ENCODE results near the gene PACSIN1.

Gene PACSIN1

GRCh38 chr6:34522761-34523160 lies 56.9 kb downstream of the PACSIN1 start:
- H3K27me3 ChIP-seq (ENCODE audit: low read length), result no peaks in the 10 kb centered on the region
- no peak overlapping the region for H3K9ac ChIP-seq (ENCODE audit: low read length)
- H3K27ac ChIP-seq (ENCODE audit: low read depth, low read length), result no peak overlapping the region
- H3K36me3 ChIP-seq (ENCODE audit: low read length), result no peaks in the 10 kb centered on the region
- H3K79me2 ChIP-seq (ENCODE audit: insufficient read depth, low read length), result no peaks in the 10 kb centered on the region
- no peaks in the 10 kb centered on the region for H4K20me1 ChIP-seq (ENCODE audit: low read depth, low read length)
- TF ChIP-seq EZH2phosphoT487 (conservative IDR thresholded peaks at IDR 0.05; ENCODE audit: low read length) (no peak), CTCF (IDR thresholded peaks at IDR 0.05; ENCODE audit: insufficient read depth, low read length, poor library complexity, severe bottlenecking) (no peak)
- no peak overlapping the region for H3K4me3 ChIP-seq (ENCODE audit: insufficient read depth, low read length, poor library complexity, severe bottlenecking)
- no peaks in the 10 kb centered on the region for H3K9me3 ChIP-seq (ENCODE audit: insufficient read depth, low read length)
- H2AFZ ChIP-seq (ENCODE audit: low read depth, low read length, severe bottlenecking), result no peak overlapping the region
- no peaks in the 10 kb centered on the region for H3F3A ChIP-seq (ENCODE audit: insufficient read depth)
- H3K9me2 ChIP-seq (replicated peaks; ENCODE audit: insufficient read depth, low read length), result no peaks in the 10 kb centered on the region
- no peak overlapping the region for H3K4me2 ChIP-seq (ENCODE audit: low read depth, low read length, poor library complexity, severe bottlenecking)

- Histone ChIP-seq H2AFZ (ENCODE audit: low read depth, low read length, severe bottlenecking) (no peak overlapping the region), H3K9me3 (ENCODE audit: insufficient read depth, low read length) (no peaks in the 10 kb centered on the region), H4K20me1 (ENCODE audit: low read depth, low read length) (no peaks in the 10 kb centered on the region), H3F3A (ENCODE audit: insufficient read depth) (no peaks in the 10 kb centered on the region), H3K27ac (ENCODE audit: low read depth, low read length) (no peak overlapping the region), H3K4me3 (ENCODE audit: insufficient read depth, low read length, poor library complexity, severe bottlenecking) (no peak overlapping the region), H3K36me3 (ENCODE audit: low read length) (no peaks in the 10 kb centered on the region), H3K79me2 (ENCODE audit: insufficient read depth, low read length) (no peaks in the 10 kb centered on the region), H3K27me3 (ENCODE audit: low read length) (no peaks in the 10 kb centered on the region), H3K9ac (ENCODE audit: low read length) (no peak overlapping the region), H3K9me2 (replicated peaks; ENCODE audit: insufficient read depth, low read length) (no peaks in the 10 kb centered on the region), H3K4me2 (ENCODE audit: low read depth, low read length, poor library complexity, severe bottlenecking) (no peak overlapping the region)
- no peak for TF ChIP-seq EZH2phosphoT487 (conservative IDR thresholded peaks at IDR 0.05; ENCODE audit: low read length)
- TF ChIP-seq CTCF (IDR thresholded peaks at IDR 0.05; ENCODE audit: insufficient read depth, low read length, poor library complexity, severe bottlenecking), result no peak
Measured at GRCh38 chr6:34523441-34524206, 57.7 kb downstream of the PACSIN1 start.

- H3F3A ChIP-seq (ENCODE audit: insufficient read depth), result no peaks in the 10 kb centered on the region
- no peaks in the 10 kb centered on the region for H3K27me3 ChIP-seq (ENCODE audit: low read length)
- no peaks in the 10 kb centered on the region for H3K36me3 ChIP-seq (ENCODE audit: low read length)
- H3K79me2 ChIP-seq (ENCODE audit: insufficient read depth, low read length), result no peaks in the 10 kb centered on the region
- no peak overlapping the region for H3K27ac ChIP-seq (ENCODE audit: low read depth, low read length)
- H3K4me2 ChIP-seq (ENCODE audit: low read depth, low read length, poor library complexity, severe bottlenecking), result no peak overlapping the region
- no peak overlapping the region for H3K9ac ChIP-seq (ENCODE audit: low read length)
- no peak overlapping the region for H3K4me3 ChIP-seq (ENCODE audit: insufficient read depth, low read length, poor library complexity, severe bottlenecking)
- TF ChIP-seq CTCF (IDR thresholded peaks at IDR 0.05; ENCODE audit: insufficient read depth, low read length, poor library complexity, severe bottlenecking), result no peak
- TF ChIP-seq EZH2phosphoT487 (conservative IDR thresholded peaks at IDR 0.05; ENCODE audit: low read length), result no peak
- H4K20me1 ChIP-seq (ENCODE audit: low read depth, low read length), result no peaks in the 10 kb centered on the region
- H2AFZ ChIP-seq (ENCODE audit: low read depth, low read length, severe bottlenecking), result no peak overlapping the region
- H3K9me3 ChIP-seq (ENCODE audit: insufficient read depth, low read length), result no peaks in the 10 kb centered on the region
- no peaks in the 10 kb centered on the region for H3K9me2 ChIP-seq (replicated peaks; ENCODE audit: insufficient read depth, low read length)
Measured at GRCh38 chr6:34524499-34524898, 58.6 kb downstream of the PACSIN1 start.

Measured in SU-DHL-6 (cell line).